ENCODE data around the gene PDE7B. TPM values are rescaled to one million over a fixed set of nuclear protein-coding genes. Genes with fewer than 3 reads are reported as not detected.

PDE7B gene
- total and polyA plus RNA-seq, 2 donors (not counting 1 experiment from before 2014, with no cell fraction given) = 7.9 to 21.5 TPM

GRCh38 chr6:135890876-135891275 is 39.4 kb downstream of the PDE7B start:
- Histone ChIP-seq H2AFZ (ENCODE audit: low read length) (no peak overlapping the region), H3K27ac (ENCODE audit: insufficient read depth, low read length) (no peak overlapping the region), H3K36me3 (ENCODE audit: control insufficient read depth, insufficient read depth, low read length) (no peaks in the 10 kb centered on the region)

GRCh38 chr6:135891710-135892109 is 40.2 kb downstream of the PDE7B start:
- Histone ChIP-seq H4K20me1 (ENCODE audit: control insufficient read depth, extremely low read depth, insufficient read depth, low read length) (no peaks in the 10 kb centered on the region), H3K9me3 (ENCODE audit: control insufficient read depth, insufficient read depth, low read depth, low read length) (no peaks in the 10 kb centered on the region), H3K4me3 (replicated peaks in 1 of 4; ENCODE audit: control extremely low read depth in 1 of 4, insufficient read depth in 1 of 4, low read depth in 3 of 4, low read length in 4 of 4) (no peak overlapping the region), H3K27me3 (ENCODE audit: control insufficient read depth, insufficient read depth, low read length) (no peaks in the 10 kb centered on the region), H3K36me3 (ENCODE audit: control insufficient read depth, insufficient read depth, low read length) (no peaks in the 10 kb centered on the region), H3K79me2 (ENCODE audit: control insufficient read depth, insufficient read depth, low read length) (no peaks in the 10 kb centered on the region), H3K4me2 (ENCODE audit: extremely low read depth, insufficient read depth, low read length) (no peak overlapping the region), H3K4me1 (ENCODE audit: control insufficient read depth, extremely low read depth, insufficient read depth, low read length) (no peaks in the 10 kb centered on the region), H3K9ac (ENCODE audit: insufficient read depth, low read length) (no peak overlapping the region), H2AFZ (ENCODE audit: low read length) (no peak overlapping the region), H3K27ac (ENCODE audit: insufficient read depth, low read length) (no peak overlapping the region)
- no peak for DNase-seq (ENCODE audit: low read depth in 2 of 2)
- TF ChIP-seq, protein P1, sequence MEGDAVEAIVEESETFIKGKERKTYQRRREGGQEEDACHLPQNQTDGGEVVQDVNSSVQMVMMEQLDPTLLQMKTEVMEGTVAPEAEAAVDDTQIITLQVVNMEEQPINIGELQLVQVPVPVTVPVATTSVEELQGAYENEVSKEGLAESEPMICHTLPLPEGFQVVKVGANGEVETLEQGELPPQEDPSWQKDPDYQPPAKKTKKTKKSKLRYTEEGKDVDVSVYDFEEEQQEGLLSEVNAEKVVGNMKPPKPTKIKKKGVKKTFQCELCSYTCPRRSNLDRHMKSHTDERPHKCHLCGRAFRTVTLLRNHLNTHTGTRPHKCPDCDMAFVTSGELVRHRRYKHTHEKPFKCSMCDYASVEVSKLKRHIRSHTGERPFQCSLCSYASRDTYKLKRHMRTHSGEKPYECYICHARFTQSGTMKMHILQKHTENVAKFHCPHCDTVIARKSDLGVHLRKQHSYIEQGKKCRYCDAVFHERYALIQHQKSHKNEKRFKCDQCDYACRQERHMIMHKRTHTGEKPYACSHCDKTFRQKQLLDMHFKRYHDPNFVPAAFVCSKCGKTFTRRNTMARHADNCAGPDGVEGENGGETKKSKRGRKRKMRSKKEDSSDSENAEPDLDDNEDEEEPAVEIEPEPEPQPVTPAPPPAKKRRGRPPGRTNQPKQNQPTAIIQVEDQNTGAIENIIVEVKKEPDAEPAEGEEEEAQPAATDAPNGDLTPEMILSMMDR (conservative IDR thresholded peaks at IDR 0.05 in 1 of 2, IDR thresholded peaks at IDR 0.05 in 1 of 2; ENCODE audit: low read depth in 1 of 2, low read length in 2 of 2) = no peak
- no peak for TF ChIP-seq EZH2 (IDR thresholded peaks at IDR 0.05; ENCODE audit: low read length, missing control alignments)

More at GRCh38 chr6:135890876-135891275, 39.4 kb downstream of the PDE7B start:
- Histone ChIP-seq H3K9ac (ENCODE audit: insufficient read depth, low read length) (no peak overlapping the region), H3K4me1 (ENCODE audit: control insufficient read depth, extremely low read depth, insufficient read depth, low read length) (no peaks in the 10 kb centered on the region), H3K4me3 (replicated peaks in 1 of 4; ENCODE audit: control extremely low read depth in 1 of 4, insufficient read depth in 1 of 4, low read depth in 3 of 4, low read length in 4 of 4) (no peak overlapping the region), H3K4me2 (ENCODE audit: extremely low read depth, insufficient read depth, low read length) (no peak overlapping the region), H3K27me3 (ENCODE audit: control insufficient read depth, insufficient read depth, low read length) (no peaks in the 10 kb centered on the region), H3K9me3 (ENCODE audit: control insufficient read depth, insufficient read depth, low read depth, low read length) (no peaks in the 10 kb centered on the region), H3K79me2 (ENCODE audit: control insufficient read depth, insufficient read depth, low read length) (no peaks in the 10 kb centered on the region), H4K20me1 (ENCODE audit: control insufficient read depth, extremely low read depth, insufficient read depth, low read length) (no peaks in the 10 kb centered on the region)
- no peak for DNase-seq (ENCODE audit: low read depth in 2 of 2)
- TF ChIP-seq, protein P1 (conservative IDR thresholded peaks at IDR 0.05 in 1 of 2, IDR thresholded peaks at IDR 0.05 in 1 of 2; ENCODE audit: low read depth in 1 of 2, low read length in 2 of 2) = no peak
- TF ChIP-seq EZH2 (IDR thresholded peaks at IDR 0.05; ENCODE audit: low read length, missing control alignments) = no peak

DNA sequence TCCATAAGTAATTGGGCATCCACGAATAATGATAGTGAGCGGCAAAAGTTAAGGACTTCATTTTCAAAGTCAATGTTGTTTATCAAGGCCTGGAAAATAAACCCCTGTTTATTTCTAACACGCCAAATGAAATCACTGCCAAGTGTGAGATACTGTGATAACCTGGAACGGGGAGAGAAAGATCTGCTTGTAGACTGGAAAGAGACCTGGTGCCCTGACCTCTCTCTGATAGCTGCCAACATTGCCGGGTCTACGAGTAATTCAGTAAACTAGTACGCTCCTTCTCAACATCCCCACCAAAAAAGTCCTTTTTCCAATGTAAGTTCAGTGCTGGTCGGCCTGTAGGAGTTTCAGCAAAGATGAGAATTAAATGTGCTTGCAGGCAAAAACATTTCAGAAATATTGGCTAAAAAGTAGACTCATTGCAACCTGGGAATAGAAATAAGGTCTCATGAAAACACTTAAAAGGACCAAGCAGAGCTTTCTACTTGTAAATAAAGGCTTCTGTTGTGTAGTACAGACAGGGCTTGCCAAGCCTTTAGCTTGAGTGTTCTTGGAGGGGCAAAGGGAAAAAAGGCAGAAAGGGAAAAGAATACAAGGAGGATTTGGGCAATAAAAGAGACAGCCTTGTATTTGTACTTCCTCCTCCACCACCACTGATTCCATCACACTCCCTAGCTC is 43.9 kb downstream of the PDE7B start:
- Histone ChIP-seq H3K9me3 (ENCODE audit: control insufficient read depth, insufficient read depth, low read depth, low read length) (no peaks in the 10 kb centered on the region), H3K4me3 (replicated peaks in 1 of 4; ENCODE audit: control extremely low read depth in 1 of 4, insufficient read depth in 1 of 4, low read depth in 3 of 4, low read length in 4 of 4) (no peak overlapping the region), H3K27me3 (ENCODE audit: control insufficient read depth, insufficient read depth, low read length) (no peaks in the 10 kb centered on the region), H3K27ac (ENCODE audit: insufficient read depth, low read length) (no peak overlapping the region), H3K79me2 (ENCODE audit: control insufficient read depth, insufficient read depth, low read length) (no peaks in the 10 kb centered on the region), H3K36me3 (ENCODE audit: control insufficient read depth, insufficient read depth, low read length) (no peaks in the 10 kb centered on the region), H2AFZ (ENCODE audit: low read length) (no peak overlapping the region), H3K9ac (ENCODE audit: insufficient read depth, low read length) (no peak overlapping the region), H3K4me1 (ENCODE audit: control insufficient read depth, extremely low read depth, insufficient read depth, low read length) (no peaks in the 10 kb centered on the region), H3K4me2 (ENCODE audit: extremely low read depth, insufficient read depth, low read length) (no peak overlapping the region), H4K20me1 (ENCODE audit: control insufficient read depth, extremely low read depth, insufficient read depth, low read length) (no peaks in the 10 kb centered on the region)
- no peak for TF ChIP-seq EZH2 (IDR thresholded peaks at IDR 0.05; ENCODE audit: low read length, missing control alignments)
- TF ChIP-seq, protein P1 (conservative IDR thresholded peaks at IDR 0.05 in 1 of 2, IDR thresholded peaks at IDR 0.05 in 1 of 2; ENCODE audit: low read depth in 1 of 2, low read length in 2 of 2) = no peak
- no peak for DNase-seq (ENCODE audit: low read depth in 2 of 2)

Data from fibroblast of lung (primary cell).